CD1c-positive myeloid dendritic cell (primary cell): ENCODE measurements around the gene DSG1.
"Not testable (repeated sequence)": the region's sequence is repeated elsewhere in the genome, so short reads cannot be mapped to it uniquely, and the experiment has no call there.

ENCODE experiments used
- DNase-seq: peaks from one replicate; pipeline ENCODE4 v3.0.0-alpha.2; 2016; ENCODE audit errors: extremely low spot score

DSG1 gene

DNA sequence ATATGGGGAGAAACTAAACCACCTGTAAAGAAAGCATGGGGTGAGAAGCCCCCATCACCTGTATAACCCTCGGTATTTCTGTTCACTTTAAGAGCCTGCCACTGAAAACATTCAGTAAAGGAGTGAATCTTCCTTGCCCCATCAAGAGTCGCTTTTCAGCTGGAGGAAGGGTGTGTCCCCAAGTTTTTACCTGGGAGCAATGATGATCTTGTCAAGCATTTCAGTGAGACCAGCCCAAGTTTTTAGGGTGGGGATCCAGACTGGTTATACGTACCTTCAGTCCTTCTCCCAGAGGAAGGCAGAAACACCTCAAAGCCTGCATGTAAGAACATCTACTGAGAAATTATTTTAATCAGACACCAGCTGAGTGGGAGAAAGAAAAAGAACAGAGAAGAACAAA lies at the start of gene DSG1:
TSS of gene DSG1 (plus strand) at position 301 of the 400 bp plus-strand sequence. CDS start 141 bp downstream, outside the sequence.
- DNase-seq = no peak

DNA sequence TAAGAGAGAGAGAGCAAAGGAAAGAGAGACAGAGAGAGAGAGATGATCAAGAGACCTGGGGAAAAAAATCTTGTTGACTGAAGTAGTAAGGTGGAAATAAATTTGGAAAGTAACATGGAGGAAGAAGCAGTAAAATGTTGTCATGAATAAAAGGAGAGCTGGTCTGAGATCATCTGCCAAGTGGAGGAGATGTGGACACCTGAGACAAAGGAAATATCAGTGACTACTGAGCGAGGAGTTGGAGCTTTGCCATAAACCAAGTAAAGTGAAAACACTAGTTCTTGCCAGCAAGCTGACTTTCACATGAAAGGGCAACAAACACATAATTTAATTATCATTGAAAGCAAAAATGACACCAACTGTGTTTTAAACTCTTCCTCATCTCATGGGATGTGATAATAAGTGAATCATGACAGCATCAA lies 49.0 kb upstream of the DSG1 start:
- DNase-seq = no peak

DNA sequence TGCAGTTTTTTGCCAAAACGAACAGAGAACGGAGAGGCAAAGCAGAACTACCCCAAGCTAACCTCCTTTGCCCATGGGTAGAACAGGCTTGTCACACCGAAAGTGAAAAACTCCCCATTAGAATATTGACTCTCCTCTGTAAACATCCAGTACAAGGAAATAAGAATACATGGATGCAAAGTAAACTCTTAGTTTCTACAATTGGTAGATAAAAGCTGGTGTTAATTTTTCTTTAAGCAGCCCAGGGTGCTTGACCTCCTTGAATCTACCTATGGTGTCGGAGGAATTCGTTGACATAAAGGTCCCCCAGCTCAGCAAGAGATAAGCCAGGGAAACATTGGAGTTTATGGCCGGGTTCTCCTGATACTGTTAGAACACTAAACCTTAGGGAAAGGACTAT lies 48.4 kb upstream of the DSG1 start:
- DNase-seq = no peak

DNA sequence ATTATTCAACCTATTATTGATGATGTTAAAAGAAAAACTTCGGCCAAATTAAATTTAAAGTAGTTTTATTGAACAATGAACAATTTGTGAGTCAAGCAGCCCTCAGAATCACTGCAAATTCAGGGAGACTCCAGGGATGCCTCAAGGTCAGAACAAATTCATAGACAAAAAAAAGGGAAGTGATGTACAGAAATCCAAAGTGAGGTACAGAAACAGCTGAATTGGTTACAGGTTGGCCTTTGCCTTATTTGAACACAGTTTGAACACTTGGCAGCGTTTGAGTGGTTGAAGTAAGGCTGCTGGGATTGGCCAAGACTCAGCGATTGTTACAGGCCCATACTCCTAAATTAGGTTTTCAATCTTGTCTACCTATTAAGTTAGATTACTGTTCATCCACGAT lies 47.4 kb upstream of the DSG1 start:
- DNase-seq = no peak

DNA sequence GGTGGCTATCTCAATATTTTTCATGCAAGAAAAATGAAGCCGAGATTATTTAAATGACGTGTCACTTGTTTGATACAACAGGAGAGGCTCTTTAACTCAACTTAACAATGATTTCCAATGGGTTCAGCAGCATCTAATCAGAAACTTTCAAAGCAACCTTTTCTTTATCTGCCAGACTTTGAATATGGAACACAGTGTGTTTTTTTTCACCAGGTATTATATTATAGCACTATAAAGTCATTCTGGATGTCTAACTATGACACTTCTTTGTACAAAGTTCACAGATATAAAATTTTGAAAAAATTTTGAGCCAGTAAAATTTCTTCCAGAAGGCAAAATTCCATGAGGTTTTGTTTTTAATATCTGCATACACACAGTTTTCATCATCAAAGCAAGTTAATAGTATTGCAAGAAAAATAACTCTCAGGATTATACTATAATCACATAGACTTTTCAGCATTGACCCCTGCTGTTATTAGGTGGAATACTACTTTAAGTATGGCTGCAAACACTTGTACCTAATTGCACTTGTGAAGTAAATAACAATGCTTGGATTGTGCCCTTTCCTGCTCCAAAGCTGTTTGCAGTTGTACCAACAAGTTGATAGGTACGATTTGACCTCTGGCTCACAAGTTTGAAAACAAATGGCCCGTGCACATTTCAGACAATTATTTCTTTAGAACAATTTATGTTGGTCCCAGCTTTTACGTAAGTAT lies 44.0 kb upstream of the DSG1 start:
- DNase-seq = no peak

DNA sequence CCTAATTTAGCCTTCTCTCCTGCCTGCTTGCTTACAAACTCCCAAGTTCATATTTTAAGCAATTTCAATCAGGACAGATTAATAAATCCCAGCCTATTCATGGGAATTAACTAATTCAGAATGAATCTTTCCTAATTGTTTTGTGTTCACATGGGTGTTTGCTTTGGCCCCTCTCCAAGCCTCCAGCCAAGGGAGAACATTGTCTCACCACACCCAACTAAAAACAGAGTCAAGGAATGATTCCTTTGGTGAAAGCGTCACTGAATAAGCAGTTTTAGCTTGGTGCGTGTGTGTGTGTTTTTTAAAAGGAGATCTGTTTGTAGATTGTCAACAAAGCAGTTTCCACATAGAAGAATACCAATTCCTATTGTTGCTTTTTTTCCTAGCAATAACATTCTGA lies 43.0 kb upstream of the DSG1 start:
- no peak for DNase-seq

DNA sequence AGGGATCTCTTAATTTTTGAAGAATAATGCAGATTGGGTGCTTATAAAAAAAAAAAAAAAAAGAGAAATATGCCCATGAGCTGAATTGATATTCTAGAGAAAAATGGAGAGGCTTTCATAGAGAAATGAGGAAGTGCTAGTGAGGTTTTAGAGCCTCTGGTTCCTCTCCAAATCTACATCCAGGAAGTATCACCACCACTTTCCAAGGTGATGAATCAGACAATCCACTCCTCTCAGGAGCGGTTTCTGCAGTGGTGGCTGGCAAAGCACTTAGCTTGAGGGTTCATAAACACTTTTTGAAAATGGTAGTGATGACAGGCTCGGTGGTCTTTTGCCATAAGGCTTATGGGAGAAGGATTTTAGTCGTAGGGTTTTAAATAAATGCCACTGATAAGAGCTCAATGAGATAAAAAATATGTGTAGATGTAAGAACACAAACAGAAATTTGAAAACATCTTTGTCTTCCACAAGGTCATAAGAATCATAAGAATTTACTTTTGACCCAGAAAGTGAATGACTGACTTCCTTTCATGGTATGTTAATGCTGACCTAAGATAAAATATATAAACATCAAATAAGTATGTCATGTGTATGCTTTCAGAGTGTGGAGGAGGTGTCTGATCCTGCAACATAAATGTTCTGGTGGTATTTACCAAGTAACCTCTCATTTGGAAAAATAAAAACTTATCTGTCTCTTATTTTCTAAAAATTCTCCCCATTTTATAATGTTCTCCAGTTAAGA lies 42.1 kb upstream of the DSG1 start:
- peak; percentile 25 for DNase-seq

DNA sequence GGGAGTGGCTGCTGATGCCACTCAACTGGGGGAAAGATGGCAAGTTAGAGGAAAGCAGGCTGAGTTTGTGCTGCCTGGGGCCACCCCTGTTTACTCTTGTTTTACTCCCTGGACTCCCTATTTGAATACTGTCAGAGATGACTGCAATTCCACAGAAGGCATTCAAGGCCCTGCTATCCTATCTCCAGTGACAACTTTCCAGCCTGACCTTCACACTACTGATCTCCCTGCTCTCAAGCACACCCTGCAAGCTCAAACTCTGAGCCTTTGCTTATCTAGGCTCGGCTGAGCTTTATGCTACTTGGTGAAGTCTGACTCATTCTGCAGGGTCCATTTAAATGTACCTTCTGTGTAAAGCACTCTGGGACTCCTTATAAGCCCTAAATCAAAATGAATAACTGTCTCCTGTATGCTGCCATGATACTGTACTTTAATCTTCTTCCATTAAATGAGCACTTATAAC lies 39.3 kb upstream of the DSG1 start:
- no peak for DNase-seq

DNA sequence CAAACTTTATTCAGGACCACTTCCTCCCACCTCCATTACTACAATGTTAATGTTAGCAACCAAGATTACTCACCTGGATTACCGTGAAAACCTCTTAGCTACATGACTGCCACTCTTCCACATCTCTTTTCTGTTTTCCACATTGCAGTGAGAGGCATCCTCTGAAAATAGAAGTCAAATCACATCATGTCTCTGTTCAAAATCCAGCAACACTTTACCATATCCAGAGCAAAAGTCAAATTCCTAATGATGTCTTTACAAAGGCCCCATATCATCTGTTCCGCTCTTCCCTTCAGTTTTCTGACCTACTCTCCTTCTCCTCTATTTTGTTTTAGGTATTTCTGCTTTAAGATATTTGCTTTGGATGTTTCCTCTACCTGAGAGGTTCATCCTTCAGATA lies 37.5 kb upstream of the DSG1 start:
- no peak for DNase-seq

DNA sequence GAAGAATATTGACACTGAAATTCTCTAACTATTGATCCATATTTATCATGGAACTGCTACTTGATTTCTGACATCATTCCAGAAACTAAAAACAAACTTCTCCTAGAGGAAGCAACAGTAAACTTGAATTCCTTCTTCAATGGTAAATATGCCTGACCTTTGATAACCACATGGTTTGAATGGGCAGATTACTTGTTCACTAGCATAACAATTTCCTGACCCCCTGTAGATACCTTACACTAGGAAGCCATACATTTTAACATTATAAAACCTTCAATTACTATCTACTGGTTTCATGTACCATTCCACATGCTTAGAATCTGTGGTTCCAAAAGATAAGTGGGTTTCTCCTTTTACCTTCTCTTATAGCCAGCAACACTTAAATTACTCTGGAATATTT lies 36.5 kb upstream of the DSG1 start:
- DNase-seq = no peak

DNA sequence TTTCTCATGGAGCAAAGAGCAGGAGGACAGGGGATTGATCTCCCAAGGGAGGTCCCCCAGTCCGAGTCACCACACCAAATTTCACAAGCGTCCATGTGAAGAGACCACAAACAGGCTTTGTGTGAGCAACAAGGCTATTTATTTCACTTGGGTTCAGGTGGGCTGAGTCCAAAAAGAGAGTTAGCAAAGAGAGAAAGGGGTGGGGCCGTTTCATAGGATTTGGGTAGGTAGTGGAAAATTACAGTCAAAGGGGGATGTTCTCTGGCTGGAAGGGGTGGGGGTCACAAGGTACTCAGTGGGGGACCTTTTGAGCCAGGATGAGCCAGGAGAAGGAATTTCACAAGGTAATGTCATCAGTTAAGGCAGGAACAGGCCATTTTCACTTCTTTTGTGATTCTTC lies 28.5 kb upstream of the DSG1 start:
- DNase-seq = not testable (repeated sequence)

DNA sequence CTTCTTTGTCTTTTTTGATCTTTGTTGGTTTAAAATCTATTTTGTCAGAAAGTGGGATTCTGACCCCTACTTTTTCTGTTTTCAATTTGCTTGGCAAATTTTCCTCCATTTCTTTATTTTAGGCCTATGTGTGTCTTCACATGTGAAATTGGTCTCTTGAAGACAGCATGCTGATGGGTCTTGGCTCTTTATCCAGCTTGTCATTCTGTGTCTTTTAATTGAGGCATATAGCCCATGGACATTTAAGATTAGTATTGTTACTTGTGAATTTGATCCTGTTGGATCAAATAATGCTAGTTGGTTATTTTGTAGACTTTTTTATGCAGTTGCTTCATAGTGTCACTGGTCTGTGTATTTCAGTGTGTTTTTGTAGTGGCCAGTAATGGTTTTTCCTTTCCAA lies 26.3 kb upstream of the DSG1 start:
- no peak for DNase-seq

DNA sequence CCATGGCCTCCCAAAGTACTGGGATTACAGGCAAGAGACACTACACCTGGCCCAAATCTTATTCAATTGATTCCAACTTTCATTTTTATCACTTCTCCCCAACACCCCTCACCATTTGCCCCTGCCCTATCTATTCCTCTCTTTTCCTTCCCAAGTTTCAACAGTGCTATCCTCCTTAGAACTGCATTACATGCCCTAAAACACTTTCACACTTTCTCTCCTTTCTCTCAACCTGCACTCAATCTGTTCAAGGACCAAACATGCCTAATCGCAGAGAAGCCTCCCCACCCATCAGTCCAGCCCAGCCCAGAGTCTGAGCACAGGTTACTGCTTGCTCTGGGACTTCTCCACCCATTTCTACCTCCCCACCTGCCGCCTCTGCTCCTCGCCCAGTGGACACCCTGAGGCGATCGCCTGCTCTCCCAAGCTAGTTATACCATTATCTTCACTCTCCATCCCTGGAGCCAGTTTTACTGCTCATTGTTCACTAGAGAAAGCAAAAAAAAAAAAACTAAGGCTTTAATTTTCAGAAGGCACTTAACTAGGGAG lies 23.7 kb upstream of the DSG1 start:
- DNase-seq = no peak

DNA sequence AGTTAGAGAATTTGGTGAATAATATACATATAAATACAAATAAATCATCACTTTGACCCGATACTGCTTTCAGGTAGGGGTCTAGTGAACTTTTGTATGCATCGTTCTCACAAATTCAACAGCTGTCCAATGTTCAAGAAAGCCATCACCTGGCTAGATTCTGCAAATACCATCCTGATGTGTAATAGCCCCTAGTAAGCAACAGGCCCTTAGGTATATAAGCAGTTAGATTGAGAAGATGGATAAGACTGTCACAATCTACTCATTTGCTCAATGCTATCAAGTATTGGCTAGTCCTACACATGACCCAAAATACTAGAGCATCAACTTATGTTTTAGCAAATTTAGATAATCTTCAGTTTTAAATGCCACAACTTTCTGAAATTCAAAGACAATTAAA lies 20.7 kb upstream of the DSG1 start:
- no peak for DNase-seq

DNA sequence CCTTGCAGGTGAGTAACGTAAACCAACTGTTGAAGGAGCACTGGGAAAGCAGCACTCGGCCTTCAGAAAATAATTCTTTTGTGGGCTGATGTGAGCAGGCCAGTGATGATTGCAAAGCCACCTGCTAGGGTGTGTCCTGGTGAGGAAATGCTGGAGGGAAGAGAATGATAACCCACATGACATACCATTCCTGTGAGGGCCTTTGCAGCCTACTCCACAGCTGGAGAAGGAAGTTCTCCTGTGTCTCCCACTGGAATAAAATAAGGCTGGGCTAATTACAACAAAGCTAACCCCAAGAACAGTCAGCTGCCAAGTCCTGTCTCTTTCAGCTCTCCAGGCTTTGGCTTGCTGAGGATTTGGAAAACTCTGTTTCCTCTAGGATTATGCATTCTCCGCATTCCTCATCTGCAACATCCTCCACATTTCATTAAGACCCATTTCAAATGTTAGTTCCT lies 16.7 kb upstream of the DSG1 start:
- DNase-seq = no peak

DNA sequence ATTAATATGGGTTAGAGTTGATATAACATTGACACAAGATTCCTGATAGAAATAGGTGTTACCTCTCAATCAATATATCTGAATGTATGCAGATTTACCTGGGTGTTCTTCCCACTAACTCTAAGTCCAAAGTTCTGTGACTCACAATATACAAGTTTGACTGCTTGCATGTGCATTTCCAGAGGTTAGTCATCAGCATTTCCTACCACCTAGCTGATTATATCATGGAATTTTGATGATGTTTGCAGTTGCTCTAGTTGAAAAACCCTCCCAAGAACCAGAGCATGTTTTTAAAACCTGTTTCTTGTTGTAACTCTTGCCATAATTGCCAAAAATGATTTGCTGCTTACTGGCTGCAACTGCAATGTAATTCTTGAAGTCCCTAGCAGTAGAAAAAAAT lies 15.0 kb upstream of the DSG1 start:
- DNase-seq = no peak

DNA sequence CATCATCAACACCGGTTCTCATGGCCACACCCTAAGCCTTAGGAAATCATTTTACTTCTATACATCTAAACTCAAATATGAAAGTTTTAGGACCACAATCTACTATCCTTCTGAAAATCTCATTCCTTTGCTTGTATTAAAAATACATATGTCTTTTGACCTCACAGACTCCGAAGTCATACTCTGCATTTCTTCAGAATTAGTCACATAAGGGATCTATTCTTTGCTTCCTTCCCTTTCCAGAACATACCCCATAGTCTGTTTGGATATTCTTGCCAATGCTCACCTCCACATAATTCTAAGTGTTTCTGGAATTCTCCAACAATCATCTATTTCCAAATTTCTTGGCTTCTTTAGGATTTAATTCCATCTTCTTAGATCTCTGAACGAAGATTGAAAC lies 14.2 kb upstream of the DSG1 start:
- DNase-seq = no peak

DNA sequence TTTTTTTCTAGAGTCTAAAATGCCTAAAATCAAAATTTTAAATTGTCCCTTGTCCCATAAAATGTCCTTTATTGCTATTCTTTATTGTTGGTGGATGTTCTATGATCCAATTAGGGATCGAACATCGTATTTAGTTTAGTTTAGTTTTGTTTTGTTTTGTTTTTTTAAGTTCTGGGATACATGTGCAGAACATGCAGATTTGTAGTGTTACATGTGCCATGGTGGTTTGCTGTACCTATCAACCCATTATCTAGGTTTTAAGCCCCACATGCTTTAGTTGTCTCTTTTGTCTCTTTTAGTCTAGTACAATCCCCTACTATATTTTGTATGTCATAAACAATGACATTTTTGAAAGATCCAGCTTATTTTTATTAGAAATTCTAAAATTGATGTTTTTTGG lies 8.8 kb upstream of the DSG1 start:
- DNase-seq = no peak

DNA sequence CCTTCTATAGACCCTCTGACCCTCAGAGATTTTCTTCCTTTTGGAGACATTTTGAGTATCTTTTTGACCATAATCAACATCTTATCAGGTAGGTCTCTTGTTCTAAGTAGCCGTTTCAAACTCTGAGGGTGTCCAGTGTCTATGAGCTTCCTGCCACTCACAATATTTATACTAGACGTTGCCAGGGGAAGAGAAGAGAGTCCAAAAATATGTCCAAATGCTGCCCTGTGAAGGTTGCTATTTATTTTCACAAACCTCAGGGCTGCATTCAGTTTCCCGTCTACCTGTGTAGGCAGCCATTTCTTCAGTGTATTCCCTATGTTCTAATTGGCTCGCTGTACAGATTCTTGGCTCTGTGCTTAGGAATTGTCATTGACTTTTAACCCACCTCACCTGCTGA lies 986 bp upstream of the DSG1 start:
- DNase-seq = no peak

DNA sequence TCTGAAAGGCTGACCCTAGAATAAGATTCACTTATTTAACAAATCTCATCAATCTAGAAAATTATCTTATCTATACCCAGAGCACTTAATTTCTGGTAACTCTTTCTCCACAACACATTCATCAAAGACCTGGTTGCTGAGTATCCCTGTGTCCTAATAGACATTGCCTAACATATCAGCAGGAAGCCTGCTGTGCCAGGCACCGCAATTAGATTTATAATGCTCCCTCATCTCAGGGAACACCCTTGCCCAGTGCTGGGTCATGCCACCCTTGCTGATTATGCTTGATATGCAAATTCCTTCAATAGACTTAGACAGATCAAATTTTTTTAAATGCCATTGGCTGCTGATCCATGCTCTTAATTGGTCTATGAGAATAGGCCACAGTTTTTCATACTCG lies 3.8 kb downstream of the DSG1 start:
- no peak for DNase-seq

DNA sequence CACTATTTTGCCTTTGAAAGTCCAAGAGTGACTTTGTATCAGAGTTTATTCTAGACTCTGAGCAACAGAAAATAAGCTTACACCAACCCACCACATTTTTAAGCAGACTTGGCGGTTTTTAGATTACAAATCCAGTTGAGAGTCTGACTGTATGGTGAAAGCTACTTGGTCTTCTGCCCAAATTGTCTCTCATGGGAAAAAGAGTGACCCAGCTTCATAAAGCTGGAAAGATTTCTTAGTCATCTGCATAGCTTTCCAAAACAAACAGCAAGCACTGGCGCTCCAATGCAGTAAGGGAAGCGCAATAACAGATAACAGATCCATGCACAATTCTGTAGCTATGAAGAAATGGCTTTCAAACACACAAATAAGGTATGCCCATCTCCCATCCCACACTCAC lies 7.1 kb downstream of the DSG1 start:
- no peak for DNase-seq

DNA sequence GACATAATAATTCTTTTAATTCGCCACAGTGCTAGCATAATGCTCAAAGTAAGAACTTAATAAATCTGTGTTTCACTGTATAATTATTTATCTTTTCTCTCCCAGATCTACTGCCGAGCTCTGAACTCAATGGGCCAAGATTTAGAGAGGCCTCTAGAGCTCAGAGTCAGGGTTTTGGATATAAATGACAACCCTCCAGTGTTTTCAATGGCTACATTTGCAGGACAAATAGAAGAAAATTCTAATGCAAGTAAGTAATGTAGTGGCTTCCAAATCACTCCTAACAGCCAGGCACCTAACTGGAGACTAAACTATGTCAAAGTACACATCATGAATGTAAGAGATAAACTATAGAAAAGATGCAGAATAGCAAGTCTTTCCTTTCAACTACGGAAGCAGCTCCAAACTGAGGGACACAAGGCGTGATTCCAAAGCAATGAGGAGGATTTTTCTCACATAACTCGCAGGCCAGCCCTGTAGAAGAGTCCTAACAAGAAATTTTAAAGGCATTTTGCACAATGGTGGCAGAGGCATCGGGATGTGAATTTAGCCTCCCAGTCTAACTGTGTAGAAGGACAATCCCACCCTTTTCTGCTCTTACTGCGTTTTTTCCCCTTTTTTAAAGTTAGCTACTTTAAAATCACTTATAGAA lies 12.0 kb downstream of the DSG1 start:
- DNase-seq = no peak

DNA sequence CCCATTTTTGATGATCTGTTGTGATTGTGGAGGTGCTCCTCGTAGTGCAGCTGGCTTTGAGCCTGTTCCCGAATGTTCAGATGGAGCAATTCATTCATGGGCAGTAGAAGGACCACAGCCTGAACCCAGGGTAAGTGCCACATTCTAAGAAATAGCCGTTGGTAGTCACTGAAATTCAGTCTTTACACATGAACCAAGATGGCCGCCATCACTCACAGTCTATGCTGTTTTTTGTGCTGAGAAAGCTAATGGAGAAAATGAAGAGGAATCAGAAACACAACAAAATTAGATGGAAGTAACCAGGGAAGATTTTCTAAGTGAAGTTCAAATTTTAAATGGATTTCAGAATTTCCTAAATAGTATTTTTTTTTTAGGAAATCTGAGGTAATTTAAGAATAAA lies 25.5 kb downstream of the DSG1 start:
- DNase-seq = no peak
